ENCODE data around the gene CELF2. TPM values are rescaled to one million over a fixed set of nuclear protein-coding genes. Genes with fewer than 3 reads are reported as not detected.

CELF2 gene
- total RNA-seq, 1 donor from 2014 or later, result 89.2 TPM

- CTCF ChIA-PET, result no interaction called here
- intact Hi-C loops (cut with micrococcal nuclease), result loop anchor here (10.0 kb wide), 1 partner anchor 465 kb away; no protein-coding TSS in a partner anchor
- Mint-ChIP-seq H3K4me3 (no peak overlapping the region), H3K36me3 (ENCODE audit: low read depth) (no peaks in the 10 kb centered on the region), H3K9me3 (no peaks in the 10 kb centered on the region), H3K27ac (no peak overlapping the region), H3K27me3 (peaks cover 58% of the 10 kb centered on the region), H3K4me1 (peaks cover 6% of the 10 kb centered on the region)
- ATAC-seq (ENCODE audit: low read depth) (no peak), DNase-seq (no peak)
- TF ChIP-seq CTCF (IDR thresholded peaks at IDR 0.05), result no peak
- POLR2A ChIA-PET, result no interaction called here
These were observed 8.0 kb upstream of the CELF2 start for GRCh38 chr10:11009471-11010308.

GRCh38 chr10:11010582-11010981 is 7.1 kb upstream of the CELF2 start:
- Mint-ChIP-seq H3K27ac (no peak overlapping the region), H3K4me1 (peaks cover 6% of the 10 kb centered on the region), H3K36me3 (ENCODE audit: low read depth) (no peaks in the 10 kb centered on the region), H3K4me3 (no peak overlapping the region), H3K27me3 (peaks cover 60% of the 10 kb centered on the region), H3K9me3 (no peaks in the 10 kb centered on the region)
- TF ChIP-seq CTCF (IDR thresholded peaks at IDR 0.05), result no peak
- POLR2A ChIA-PET, result no interaction called here
- ATAC-seq (ENCODE audit: low read depth), result no peak
- intact Hi-C loops (cut with micrococcal nuclease), result loop anchor here (10.0 kb wide), 1 partner anchor 464 kb away; no protein-coding TSS in a partner anchor
- no peak for DNase-seq
- CTCF ChIA-PET, result no interaction called here

GRCh38 chr10:11011436-11011835 is 6.2 kb upstream of the CELF2 start:
- no peaks in the 10 kb centered on the region for H3K36me3 Mint-ChIP-seq (ENCODE audit: low read depth)
- peaks cover 6% of the 10 kb centered on the region for H3K4me1 Mint-ChIP-seq
- ChIA-PET POLR2A (interaction anchor here (0.7 kb wide), 1 partner anchor 93 kb away, joined by 3 read pairs; no protein-coding TSS in a partner anchor), CTCF (no interaction called here)
- TF ChIP-seq CTCF (IDR thresholded peaks at IDR 0.05), result no peak
- intact Hi-C loops (cut with micrococcal nuclease), result loop anchor here (10.0 kb wide), 1 partner anchor 463 kb away; no protein-coding TSS in a partner anchor
- H3K4me3 Mint-ChIP-seq, result no peak overlapping the region
- no peak for DNase-seq
- no peak overlapping the region for H3K27ac Mint-ChIP-seq
- no peak for ATAC-seq (ENCODE audit: low read depth)
- no peaks in the 10 kb centered on the region for H3K9me3 Mint-ChIP-seq
- peaks cover 58% of the 10 kb centered on the region for H3K27me3 Mint-ChIP-seq

GRCh38 chr10:11011984-11012383 is 5.7 kb upstream of the CELF2 start:
- Mint-ChIP-seq H3K4me1 (peaks cover 7% of the 10 kb centered on the region), H3K27me3 (peaks cover 64% of the 10 kb centered on the region), H3K36me3 (ENCODE audit: low read depth) (no peaks in the 10 kb centered on the region), H3K4me3 (no peak overlapping the region), H3K27ac (no peak overlapping the region), H3K9me3 (no peaks in the 10 kb centered on the region)
- no peak for DNase-seq
- ChIA-PET CTCF (no interaction called here), POLR2A (interaction anchor here (0.7 kb wide), 1 partner anchor 94 kb away, joined by 3 read pairs; no protein-coding TSS in a partner anchor)
- no peak for TF ChIP-seq CTCF (IDR thresholded peaks at IDR 0.05)
- no peak for ATAC-seq (ENCODE audit: low read depth)
- intact Hi-C loops (cut with micrococcal nuclease), result loop anchor here (10.0 kb wide), 1 partner anchor 463 kb away; no protein-coding TSS in a partner anchor
